Neural crest cell (in vitro differentiated cells): ENCODE measurements around the gene TGM1. TPM values are rescaled to one million over a fixed set of nuclear protein-coding genes. Genes with fewer than 3 reads are reported as not detected.

ENCODE experiments used
- DNase-seq: peaks from one replicate; pipeline ENCODE4 v3.0.0; 2021; ENCODE audit warnings: low read depth, mixed read lengths, low spot score
- H3K27ac Mint-ChIP-seq: one replicate; pipeline ENCODE4 v1.8.0; 2021; ENCODE audit warnings: mild to moderate bottlenecking, mixed read lengths; ENCODE audit not compliant: unreplicated experiment
- H3K27me3 Mint-ChIP-seq: 2 replicates; pipeline ENCODE4 v1.8.0; 2021; ENCODE audit warnings: low read depth, mild to moderate bottlenecking, mixed read lengths
- H3K36me3 Mint-ChIP-seq: 2 replicates; pipeline ENCODE4 v1.8.0; 2021; ENCODE audit warnings: low read depth, mild to moderate bottlenecking, mixed read lengths
- H3K4me1 Mint-ChIP-seq: 2 replicates; pipeline ENCODE4 v1.8.0; 2021; ENCODE audit warnings: mixed read lengths
- H3K4me3 Mint-ChIP-seq: one replicate; pipeline ENCODE4 v1.8.0; 2021; ENCODE audit warnings: mild to moderate bottlenecking, mixed read lengths
- H3K9me3 Mint-ChIP-seq: 2 replicates; pipeline ENCODE4 v1.8.0; 2021; ENCODE audit warnings: mixed read lengths
- CTCF ChIP-seq: fragments of 200-600 bp; sonication (generic); conservative IDR thresholded peaks from 2 replicates; pipeline ENCODE4 v1.5.0; 2021; ENCODE audit warnings: antibody characterized with exemption, mild to moderate bottlenecking
- total RNA-seq: library from RNA; stranded (reverse); gene quantifications from 2 replicates; pipeline ENCODE4 v1.2.1, GENCODE V29; 2021

Gene TGM1
- total RNA-seq, 1 donor from 2014 or later = 4.5 TPM

- peaks cover 9% of the 10 kb centered on the region for H3K36me3 Mint-ChIP-seq
- no peak overlapping the region for H3K27ac Mint-ChIP-seq
- H3K9me3 Mint-ChIP-seq = no peaks in the 10 kb centered on the region
- peaks cover 46% of the 10 kb centered on the region for H3K4me1 Mint-ChIP-seq
- peak overlapping the region; percentile 42 for H3K4me3 Mint-ChIP-seq
- no peaks in the 10 kb centered on the region for H3K27me3 Mint-ChIP-seq
- no peak for TF ChIP-seq CTCF
- DNase-seq = no peak
Observed at GRCh38 chr14:24235804-24236688, 26.9 kb downstream of the TGM1 start.

- Mint-ChIP-seq H3K4me3 (peak overlapping the region; percentile 70), H3K27me3 (no peaks in the 10 kb centered on the region), H3K27ac (no peak overlapping the region), H3K36me3 (peaks cover 9% of the 10 kb centered on the region), H3K4me1 (peaks cover 41% of the 10 kb centered on the region), H3K9me3 (no peaks in the 10 kb centered on the region)
- DNase-seq = no peak
- no peak for TF ChIP-seq CTCF
Observed at GRCh38 chr14:24234095-24235005, 28.6 kb downstream of the TGM1 start.

GRCh38 chr14:24233538-24233866 lies 29.5 kb downstream of the TGM1 start:
- H3K4me1 Mint-ChIP-seq = peaks cover 41% of the 10 kb centered on the region
- TF ChIP-seq CTCF = no peak
- H3K27ac Mint-ChIP-seq = no peak overlapping the region
- H3K9me3 Mint-ChIP-seq = no peaks in the 10 kb centered on the region
- no peak for DNase-seq
- peak overlapping the region; percentile 92 for H3K4me3 Mint-ChIP-seq
- H3K27me3 Mint-ChIP-seq = no peaks in the 10 kb centered on the region
- peaks cover 9% of the 10 kb centered on the region for H3K36me3 Mint-ChIP-seq

- Mint-ChIP-seq H3K9me3 (no peaks in the 10 kb centered on the region), H3K27ac (peak within 1 kb of the TSS; percentile 94), H3K4me3 (peak within 1 kb of the TSS; percentile 92), H3K36me3 (peaks cover 6% of the 10 kb centered on the region), H3K27me3 (no peaks in the 10 kb centered on the region), H3K4me1 (peaks cover 41% of the 10 kb centered on the region)
- no peak for TF ChIP-seq CTCF
- DNase-seq = no peak
Observed at GRCh38 chr14:24232645-24233537, 30.1 kb downstream of the TGM1 start, which contains the start of gene GMPR2. TSS of gene GMPR2 (plus strand) at chr14:24232929. CDS start at chr14:24233254, 325 bp downstream.

GRCh38 chr14:24232121-24232644 lies 30.8 kb downstream of the TGM1 start, which contains the start of gene NEDD8:
TSS of gene NEDD8 (minus strand) at chr14:24232367. CDS start at chr14:24232267, 100 bp downstream.
- peaks cover 3% of the 10 kb centered on the region for H3K36me3 Mint-ChIP-seq

More at GRCh38 chr14:24232121-24232644, 30.8 kb downstream of the TGM1 start, which contains the start of gene NEDD8:
- Mint-ChIP-seq H3K4me3 (peak within 1 kb of the TSS; percentile 92), H3K27me3 (no peaks in the 10 kb centered on the region), H3K9me3 (no peaks in the 10 kb centered on the region), H3K4me1 (peaks cover 44% of the 10 kb centered on the region), H3K27ac (peak within 1 kb of the TSS; percentile 94)
- no peak for TF ChIP-seq CTCF
- peak; percentile 67 for DNase-seq
